ENCODE results near the gene LRP1B.

Gene LRP1B

DNA sequence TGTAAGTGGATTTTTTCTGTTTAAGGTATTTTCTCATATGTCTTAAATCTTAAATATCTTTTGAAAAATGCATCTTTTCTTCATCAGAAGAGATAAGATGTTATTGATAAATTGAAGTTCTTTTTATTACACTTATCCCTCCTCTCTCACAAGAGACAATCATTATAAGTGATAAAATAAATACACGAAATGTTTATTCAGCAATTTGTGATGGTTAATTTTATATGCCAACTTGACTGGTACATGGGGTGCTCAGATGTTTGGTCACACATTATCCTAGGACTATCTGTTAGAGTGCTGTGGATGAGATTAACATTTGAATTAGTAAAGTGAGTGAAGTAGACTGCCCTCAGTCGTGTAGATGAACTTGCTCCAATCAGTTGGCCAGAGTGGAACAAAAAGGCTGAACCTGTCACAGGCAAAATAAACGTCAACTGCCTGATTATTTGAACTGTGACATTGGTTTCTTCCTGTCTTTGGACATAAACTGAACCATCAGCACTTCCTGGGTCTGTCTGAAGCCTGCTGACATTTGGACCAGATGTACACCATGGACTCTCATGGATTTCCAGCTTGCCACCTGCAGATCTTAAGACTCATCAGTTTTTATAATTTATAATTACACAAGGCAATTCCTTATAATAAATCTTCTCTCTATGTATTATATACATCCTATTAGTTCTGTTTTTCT is 1126.7 kb downstream of the LRP1B start:
- TF ChIP-seq CTCF (IDR thresholded peaks at IDR 0.05): no peak
- TF ChIP-seq ZFX (IDR thresholded peaks at IDR 0.05; ENCODE audit: borderline replicate concordance): no peak
- no peak overlapping the region for H3K27ac ChIP-seq

GRCh38 chr2:141001750-141002149 is 1129.1 kb downstream of the LRP1B start:
- no peak overlapping the region for H3K27ac ChIP-seq
- no peak for TF ChIP-seq ZFX (IDR thresholded peaks at IDR 0.05; ENCODE audit: borderline replicate concordance)
- TF ChIP-seq CTCF (IDR thresholded peaks at IDR 0.05): no peak

DNA sequence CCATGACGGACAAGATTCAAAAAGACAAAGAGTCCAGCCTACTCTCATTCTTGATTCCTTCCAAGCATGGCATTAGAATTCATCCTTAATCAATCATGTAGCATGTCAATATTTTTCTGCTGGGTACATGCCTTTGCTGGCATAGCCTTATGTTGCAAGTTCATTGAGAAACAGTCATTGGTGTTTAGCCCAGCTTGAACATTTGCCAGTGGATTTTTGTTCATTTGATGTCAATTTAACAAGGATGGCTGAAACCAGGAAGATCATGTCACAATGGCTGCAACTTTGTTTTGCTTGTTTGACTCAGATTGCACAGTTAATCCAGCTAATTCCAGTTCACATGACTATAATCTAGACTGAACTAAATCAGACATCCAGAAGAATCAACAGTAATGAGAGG is 1132.2 kb downstream of the LRP1B start:
- no peak for TF ChIP-seq CTCF (IDR thresholded peaks at IDR 0.05)
- TF ChIP-seq ZFX (IDR thresholded peaks at IDR 0.05; ENCODE audit: borderline replicate concordance): no peak
- no peak overlapping the region for H3K27ac ChIP-seq

- H3K27ac ChIP-seq: no peak overlapping the region
- TF ChIP-seq ZFX (IDR thresholded peaks at IDR 0.05; ENCODE audit: borderline replicate concordance): no peak
- no peak for TF ChIP-seq CTCF (IDR thresholded peaks at IDR 0.05)
Measured at GRCh38 chr2:140998017-140998416, 1132.8 kb downstream of the LRP1B start.

- TF ChIP-seq CTCF (IDR thresholded peaks at IDR 0.05) (no peak), ZFX (IDR thresholded peaks at IDR 0.05; ENCODE audit: borderline replicate concordance) (no peak)
- H3K27ac ChIP-seq: no peak overlapping the region
Measured at GRCh38 chr2:140994856-140995255, 1136.0 kb downstream of the LRP1B start.

DNA sequence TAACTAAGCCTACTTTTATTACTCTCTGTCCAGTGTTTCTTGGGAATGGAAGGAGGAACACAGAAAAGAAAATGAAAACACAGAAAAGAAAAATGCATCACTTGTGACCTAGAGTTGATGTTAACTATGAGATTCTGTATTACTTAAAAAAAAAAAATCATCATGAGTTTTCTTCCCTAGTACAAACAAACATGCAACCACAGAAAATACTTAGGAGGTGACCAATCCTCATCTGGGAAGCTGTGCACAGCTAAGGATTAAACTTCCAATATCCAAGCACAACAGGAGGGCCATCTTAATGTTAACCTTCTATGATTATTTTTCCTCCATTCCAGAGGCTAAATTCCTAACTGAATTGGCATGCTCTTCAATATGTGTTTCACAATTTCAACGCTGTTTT is 1140.4 kb downstream of the LRP1B start:
- TF ChIP-seq ZFX (IDR thresholded peaks at IDR 0.05; ENCODE audit: borderline replicate concordance) (no peak), CTCF (IDR thresholded peaks at IDR 0.05) (no peak)
- H3K27ac ChIP-seq: no peak overlapping the region

DNA sequence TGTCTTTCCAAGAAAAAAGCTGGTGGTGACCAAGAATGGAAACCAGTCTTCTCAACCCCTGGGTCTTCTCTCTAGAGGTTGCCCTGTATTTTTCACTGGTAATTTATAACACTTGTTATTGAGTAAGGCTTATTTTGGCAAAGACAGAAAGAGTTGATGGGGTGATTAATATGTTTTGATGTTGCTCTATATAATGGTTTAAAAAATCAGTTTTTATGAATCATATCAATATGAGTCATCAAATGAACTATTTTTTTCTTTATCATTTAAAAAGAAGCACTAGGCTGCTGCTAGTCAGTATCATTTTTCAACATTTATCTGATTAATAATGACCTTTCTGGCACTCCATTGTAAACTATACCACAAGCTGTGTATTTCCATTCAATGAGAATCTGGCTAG is 1142.2 kb downstream of the LRP1B start:
- TF ChIP-seq ZFX (IDR thresholded peaks at IDR 0.05; ENCODE audit: borderline replicate concordance) (no peak), CTCF (IDR thresholded peaks at IDR 0.05) (no peak)
- no peak overlapping the region for H3K27ac ChIP-seq
